Trophoblast cell (in vitro differentiated cells and primary cell): ENCODE results near the gene ST8SIA5.

Experiments used
- DNase-seq, 2 donors: peaks; one replicate each; pipeline ENCODE4 v3.0.0-alpha.2; 2016
- H2AFZ ChIP-seq: 2 replicates; pipeline ENCODE4 v1.6.1; 2013; ENCODE audit warnings: low read length, moderate library complexity, mild to moderate bottlenecking; ENCODE audit not compliant: insufficient read depth, poor library complexity
- H2AK5ac ChIP-seq: 2 replicates; pipeline ENCODE4 v1.6.1; 2013; ENCODE audit warnings: mild to moderate bottlenecking, low read length
- H2BK120ac ChIP-seq: 2 replicates; pipeline ENCODE4 v1.6.1; 2013; ENCODE audit warnings: low read length, mild to moderate bottlenecking, moderate library complexity; ENCODE audit not compliant: insufficient read depth, poor library complexity
- H2BK12ac ChIP-seq: 2 replicates; pipeline ENCODE4 v1.6.1; 2013; ENCODE audit warnings: mild to moderate bottlenecking, low read length, moderate library complexity
- H2BK5ac ChIP-seq: 2 replicates; pipeline ENCODE4 v1.6.1; 2013; ENCODE audit warnings: low read length, low read depth, moderate library complexity, mild to moderate bottlenecking; ENCODE audit not compliant: poor library complexity
- H3K14ac ChIP-seq: 2 replicates; pipeline ENCODE4 v1.6.1; 2013; ENCODE audit warnings: mild to moderate bottlenecking, low read length
- H3K18ac ChIP-seq: 2 replicates; pipeline ENCODE4 v1.6.1; 2013; ENCODE audit warnings: mild to moderate bottlenecking, low read length
- H3K23ac ChIP-seq: 2 replicates; pipeline ENCODE4 v1.6.1; 2013; ENCODE audit warnings: low read length
- H3K27ac ChIP-seq: 2 replicates; pipeline ENCODE4 v1.5.1; 2013; ENCODE audit warnings: low read depth, mild to moderate bottlenecking, inconsistent platforms, low read length, moderate library complexity
- H3K27me3 ChIP-seq: 2 replicates; pipeline ENCODE4 v1.6.1; 2013; ENCODE audit warnings: inconsistent platforms, mild to moderate bottlenecking, low read length, moderate library complexity; ENCODE audit not compliant: insufficient read depth
- H3K36me3 ChIP-seq, 2 experiments: 1 replicate in 1 of 2; 2 replicates in 1 of 2; pipeline ENCODE4 v1.6.1; 2013; ENCODE audit warnings: low read length in 2 of 2, mild to moderate bottlenecking in 2 of 2, moderate library complexity in 1 of 2; ENCODE audit not compliant: insufficient read depth in 2 of 2, control insufficient read depth in 1 of 2
- H3K4ac ChIP-seq: 2 replicates; pipeline ENCODE4 v1.6.1; 2013; ENCODE audit warnings: low read depth, mild to moderate bottlenecking, low read length, moderate library complexity
- H3K4me1 ChIP-seq, 2 experiments: 1 replicate in 1 of 2; 2 replicates in 1 of 2; pipeline ENCODE4 v1.6.1; 2013; ENCODE audit warnings: low read length in 2 of 2, mild to moderate bottlenecking in 2 of 2, moderate library complexity in 1 of 2; ENCODE audit not compliant: insufficient read depth in 2 of 2, control insufficient read depth in 1 of 2
- H3K4me2 ChIP-seq: 2 replicates; pipeline ENCODE4 v1.6.1; 2013; ENCODE audit warnings: inconsistent platforms, mild to moderate bottlenecking, low read length, moderate library complexity
- H3K4me3 ChIP-seq: 2 replicates; pipeline ENCODE4 v1.5.1; 2013; ENCODE audit warnings: mild to moderate bottlenecking, low read depth, low read length, inconsistent platforms
- H3K79me1 ChIP-seq: one replicate; pipeline ENCODE4 v1.6.1; 2013; ENCODE audit warnings: low read length
- H3K79me2 ChIP-seq: 2 replicates; pipeline ENCODE4 v1.6.1; 2013; ENCODE audit warnings: low read length, mild to moderate bottlenecking; ENCODE audit not compliant: control insufficient read depth, insufficient read depth, poor library complexity
- H3K9ac ChIP-seq: 2 replicates; pipeline ENCODE4 v1.6.1; 2013; ENCODE audit warnings: mild to moderate bottlenecking, low read length
- H3K9me3 ChIP-seq: 2 replicates; pipeline ENCODE4 v1.6.1; 2013; ENCODE audit warnings: low read depth, mild to moderate bottlenecking, control low read depth, inconsistent platforms, low read length; ENCODE audit not compliant: insufficient read depth
- H4K12ac ChIP-seq: 2 replicates; pipeline ENCODE4 v1.6.1; 2013; ENCODE audit warnings: low read depth, mild to moderate bottlenecking, low read length, moderate library complexity
- H4K8ac ChIP-seq: 2 replicates; pipeline ENCODE4 v1.6.1; 2013; ENCODE audit warnings: low read depth, mild to moderate bottlenecking, low read length, moderate library complexity
- H4K91ac ChIP-seq: one replicate; pipeline ENCODE4 v1.6.1; 2013; ENCODE audit warnings: low read depth, mild to moderate bottlenecking, low read length, moderate library complexity
- WGBS: extraction: QIAGEN DNeasy Blood & Tissue Kit; methylation state at CpG from one replicate; pipeline ENCODE4 v1.1.7; 2013; ENCODE audit warnings: missing lambda C conversion rate; ENCODE audit not compliant: insufficient read length, insufficient coverage; ENCODE audit errors: extremely low coverage; 5-methylcytosine and 5-hydroxymethylcytosine counted together

Gene ST8SIA5

DNA sequence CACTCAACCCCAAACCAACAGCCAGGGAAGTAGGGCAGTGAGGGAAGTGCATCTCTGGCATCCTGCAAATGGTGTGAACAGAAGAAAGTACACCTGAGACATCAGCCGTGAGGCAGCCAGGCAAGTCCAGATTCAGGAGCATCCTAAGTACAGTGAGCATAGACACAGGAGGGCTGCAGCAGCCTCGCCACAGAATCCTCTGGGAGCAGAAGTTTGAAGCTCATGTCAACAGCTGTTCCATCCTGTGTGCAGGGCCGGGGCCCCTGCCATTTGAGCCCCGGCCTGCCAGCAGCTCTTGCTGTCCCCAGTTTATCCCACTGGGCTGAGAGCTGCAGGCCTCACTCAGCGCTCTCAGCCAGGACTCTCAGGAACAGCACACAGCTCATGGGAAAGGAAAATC lies 114.3 kb downstream of the ST8SIA5 start:
- no peak overlapping the region for H2BK120ac ChIP-seq
- H3K4ac ChIP-seq, result no peak overlapping the region
- H3K4me2 ChIP-seq, result no peak overlapping the region
- no peak overlapping the region for H4K91ac ChIP-seq
- no peak overlapping the region for H4K8ac ChIP-seq
- no peak overlapping the region for H2AFZ ChIP-seq
- H3K18ac ChIP-seq, result no peak overlapping the region
- no peak overlapping the region for H2BK5ac ChIP-seq
- H3K36me3 ChIP-seq, result no peaks in the 10 kb centered on the region
- no peak overlapping the region for H2BK12ac ChIP-seq
- H3K14ac ChIP-seq, result no peak overlapping the region
- H3K79me2 ChIP-seq, result no peaks in the 10 kb centered on the region
- H3K23ac ChIP-seq, result no peak overlapping the region
- no peaks in the 10 kb centered on the region for H3K27me3 ChIP-seq
- WGBS, result no CpG with 5 or more reads among the region's 5 CpGs
- H3K4me3 ChIP-seq, result no peak overlapping the region
- H2AK5ac ChIP-seq, result no peak overlapping the region
- H3K9me3 ChIP-seq, result peaks cover 2% of the 10 kb centered on the region
- H3K27ac ChIP-seq, result no peak overlapping the region
- no peak for DNase-seq
- no peak overlapping the region for H4K12ac ChIP-seq
- H3K79me1 ChIP-seq, result no peaks in the 10 kb centered on the region
- no peak overlapping the region for H3K9ac ChIP-seq
- no peaks in the 10 kb centered on the region for H3K4me1 ChIP-seq

GRCh38 chr18:46641917-46642316 lies 114.9 kb downstream of the ST8SIA5 start:
- Histone ChIP-seq H3K4ac (no peak overlapping the region), H4K8ac (no peak overlapping the region), H4K12ac (no peak overlapping the region), H3K9me3 (peaks cover 2% of the 10 kb centered on the region), H3K9ac (no peak overlapping the region), H3K4me1 (no peaks in the 10 kb centered on the region), H2BK12ac (no peak overlapping the region), H4K91ac (no peak overlapping the region), H3K27me3 (no peaks in the 10 kb centered on the region), H3K18ac (no peak overlapping the region), H3K79me2 (no peaks in the 10 kb centered on the region), H3K27ac (no peak overlapping the region), H3K4me2 (no peak overlapping the region), H2AFZ (no peak overlapping the region), H3K14ac (no peak overlapping the region), H2BK120ac (no peak overlapping the region), H2AK5ac (no peak overlapping the region), H2BK5ac (no peak overlapping the region), H3K36me3 (no peaks in the 10 kb centered on the region), H3K23ac (no peak overlapping the region), H3K79me1 (no peaks in the 10 kb centered on the region), H3K4me3 (no peak overlapping the region)
- DNase-seq, result no peak
- whole genome bisulfite sequencing, result no CpG with 5 or more reads among the region's 7 CpGs

DNA sequence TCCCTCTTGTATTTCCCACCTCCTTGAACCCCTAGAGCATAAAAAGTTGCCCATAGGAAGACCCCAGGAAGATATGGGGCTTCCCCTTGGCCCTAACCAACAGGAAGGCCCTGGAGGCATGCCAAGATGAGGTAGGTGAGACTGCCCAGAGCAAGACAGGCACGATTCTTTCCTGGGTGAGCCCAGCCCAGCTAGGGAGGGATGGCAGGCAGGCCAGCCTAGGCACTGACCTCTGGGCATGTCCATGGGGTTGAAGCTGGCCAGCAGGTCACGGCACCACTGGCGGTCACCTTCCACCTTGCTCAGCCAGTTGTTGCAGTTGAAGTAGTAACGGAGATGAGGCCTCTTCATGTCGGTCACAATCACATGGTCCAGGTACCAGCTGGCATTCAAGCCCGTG lies 117.5 kb downstream of the ST8SIA5 start:
- peaks cover 2% of the 10 kb centered on the region for H3K9me3 ChIP-seq
- no peak overlapping the region for H3K27ac ChIP-seq
- no peak overlapping the region for H4K8ac ChIP-seq
- H3K36me3 ChIP-seq, result no peaks in the 10 kb centered on the region
- H2BK120ac ChIP-seq, result no peak overlapping the region
- no peak overlapping the region for H2AFZ ChIP-seq
- H3K9ac ChIP-seq, result no peak overlapping the region
- no peaks in the 10 kb centered on the region for H3K4me1 ChIP-seq
- peak overlapping the region; percentile 20 for H3K23ac ChIP-seq
- H3K4me3 ChIP-seq, result no peak overlapping the region
- H3K27me3 ChIP-seq, result no peaks in the 10 kb centered on the region
- H2AK5ac ChIP-seq, result no peak overlapping the region
- no peak overlapping the region for H2BK5ac ChIP-seq
- no peaks in the 10 kb centered on the region for H3K79me1 ChIP-seq
- H3K18ac ChIP-seq, result no peak overlapping the region
- H2BK12ac ChIP-seq, result no peak overlapping the region
- no peaks in the 10 kb centered on the region for H3K79me2 ChIP-seq
- H4K91ac ChIP-seq, result no peak overlapping the region
- H3K14ac ChIP-seq, result no peak overlapping the region
- DNase-seq, result no peak
- no peak overlapping the region for H4K12ac ChIP-seq
- no peak overlapping the region for H3K4me2 ChIP-seq
- no CpG with 5 or more reads among the region's 6 CpGs for WGBS
- no peak overlapping the region for H3K4ac ChIP-seq

DNA sequence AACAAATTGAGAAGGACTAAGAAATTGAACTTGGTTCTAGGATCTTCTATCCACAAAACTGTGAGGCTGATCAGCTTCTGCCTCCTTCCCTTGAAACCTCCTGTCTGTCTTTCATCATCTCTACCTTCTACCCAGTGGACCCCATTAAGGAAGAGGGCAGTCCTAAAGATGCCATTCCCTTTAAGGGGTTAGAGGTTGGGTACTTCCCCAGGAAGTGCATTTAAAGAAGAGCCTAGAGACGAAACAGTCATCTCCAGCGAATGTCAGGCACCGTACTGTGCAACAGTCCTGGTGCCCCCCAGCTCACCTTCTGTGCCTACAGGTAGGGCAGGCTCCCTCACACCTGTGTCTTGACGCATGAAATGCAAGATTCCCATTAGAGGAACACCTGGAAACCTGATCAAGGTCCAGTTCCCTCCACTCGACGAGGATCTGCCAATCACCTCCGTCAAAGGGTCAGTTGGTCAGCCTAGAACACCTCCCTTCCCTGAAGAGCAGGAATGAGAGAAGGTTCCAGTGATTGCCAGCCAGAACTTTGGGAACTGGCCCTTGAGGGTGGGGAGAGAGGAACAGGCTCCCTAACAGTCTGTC lies 120.7 kb downstream of the ST8SIA5 start:
- Histone ChIP-seq H3K18ac (no peak overlapping the region), H3K14ac (no peak overlapping the region), H3K27ac (no peak overlapping the region), H3K4ac (no peak overlapping the region), H3K27me3 (no peaks in the 10 kb centered on the region), H3K4me1 (no peaks in the 10 kb centered on the region), H4K8ac (no peak overlapping the region), H2BK5ac (no peak overlapping the region), H3K36me3 (no peaks in the 10 kb centered on the region), H4K12ac (no peak overlapping the region), H3K9ac (no peak overlapping the region), H2BK12ac (no peak overlapping the region), H3K9me3 (peaks cover 7% of the 10 kb centered on the region), H3K4me2 (no peak overlapping the region), H3K4me3 (no peak overlapping the region), H4K91ac (no peak overlapping the region), H3K79me1 (no peaks in the 10 kb centered on the region), H2AFZ (no peak overlapping the region), H2BK120ac (no peak overlapping the region), H2AK5ac (no peak overlapping the region), H3K23ac (no peak overlapping the region), H3K79me2 (no peaks in the 10 kb centered on the region)
- no peak for DNase-seq
- no CpG with 5 or more reads among the region's 7 CpGs for WGBS
